HG03196 (cell line): ENCODE data around the gene MYH14.
"Not testable (repeated sequence)": the region's sequence is repeated elsewhere in the genome, so short reads cannot be mapped to it uniquely, and the experiment has no call there.

Source experiments
- ATAC-seq: cut with Tn5 transposase; IDR thresholded peaks from one replicate; pipeline ENCODE4 v1.9.1; 2021; ENCODE audit not compliant: unreplicated experiment

MYH14 gene

DNA sequence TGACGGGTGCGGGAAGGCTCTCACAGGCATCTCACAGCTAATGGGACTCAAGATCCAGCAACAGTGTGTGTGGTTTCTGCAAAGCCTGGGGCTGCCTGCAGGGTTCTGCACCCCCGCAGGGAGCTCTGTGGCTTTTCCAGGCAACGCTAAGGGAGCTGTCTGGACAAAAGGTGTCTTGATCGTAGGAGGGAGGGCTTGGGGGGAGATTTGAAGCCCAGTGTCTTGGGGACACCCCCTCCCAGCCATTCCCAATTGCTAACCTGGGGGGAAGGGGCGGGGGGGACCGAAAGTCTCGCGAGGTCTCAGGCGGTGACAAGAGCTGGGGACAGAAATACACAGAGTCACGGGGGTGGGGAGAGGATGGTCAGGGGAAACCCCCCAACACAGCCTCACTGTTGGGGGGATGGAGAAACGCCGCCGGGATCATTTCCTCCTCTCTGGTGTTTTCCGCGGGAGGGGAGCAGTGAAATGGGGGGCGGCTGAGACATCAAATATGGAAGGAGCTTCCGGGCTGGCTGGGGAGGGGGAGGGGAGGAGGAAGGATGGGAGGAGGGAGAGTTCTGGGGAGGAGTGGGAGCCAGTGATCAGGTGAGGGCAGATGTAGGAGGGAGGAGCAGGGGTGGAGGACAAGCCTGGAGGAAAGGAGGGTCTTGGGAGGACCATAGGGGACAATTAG, 112.5 kb downstream of the MYH14 start:
- ATAC-seq = no peak

DNA sequence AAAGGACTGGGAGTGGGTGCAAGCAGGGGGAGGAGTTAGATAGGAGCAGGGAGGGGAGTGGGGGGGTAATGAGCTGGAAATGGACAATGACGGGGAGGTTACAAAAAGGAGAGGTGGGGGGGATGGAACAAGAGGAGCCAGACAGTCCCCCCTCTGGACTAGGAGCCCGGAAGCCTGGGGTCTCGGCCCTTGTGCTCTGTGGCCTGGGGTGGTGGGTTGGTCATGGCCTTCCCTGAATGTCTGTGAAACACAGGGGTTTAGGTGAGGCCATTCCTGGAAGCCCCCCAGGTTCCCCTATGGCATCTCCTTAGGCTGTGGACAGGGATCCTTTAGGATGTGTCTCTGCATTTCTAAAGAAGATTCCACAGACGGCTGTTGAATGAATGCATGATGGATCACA, 113.7 kb downstream of the MYH14 start:
- no peak for ATAC-seq

DNA sequence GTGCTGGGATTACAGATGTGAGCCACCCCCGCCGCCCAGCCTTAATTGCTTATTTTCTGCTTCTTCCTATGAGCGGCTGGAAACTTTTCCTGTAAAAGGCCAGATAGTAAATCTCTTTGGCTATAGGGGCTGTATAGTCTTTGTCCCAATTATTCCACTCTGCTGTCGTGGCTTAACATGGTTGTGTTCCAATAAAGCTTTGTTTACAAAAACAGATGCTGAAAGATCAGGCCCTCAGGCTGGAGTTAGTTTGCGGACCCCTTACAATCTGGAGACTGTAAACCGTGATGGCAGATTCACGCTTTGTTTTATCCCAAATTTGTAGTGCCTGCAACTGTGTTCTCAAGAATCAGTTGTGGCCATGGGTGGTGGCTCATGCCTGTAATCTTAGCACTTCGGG, 115.0 kb downstream of the MYH14 start:
- ATAC-seq = no peak

DNA sequence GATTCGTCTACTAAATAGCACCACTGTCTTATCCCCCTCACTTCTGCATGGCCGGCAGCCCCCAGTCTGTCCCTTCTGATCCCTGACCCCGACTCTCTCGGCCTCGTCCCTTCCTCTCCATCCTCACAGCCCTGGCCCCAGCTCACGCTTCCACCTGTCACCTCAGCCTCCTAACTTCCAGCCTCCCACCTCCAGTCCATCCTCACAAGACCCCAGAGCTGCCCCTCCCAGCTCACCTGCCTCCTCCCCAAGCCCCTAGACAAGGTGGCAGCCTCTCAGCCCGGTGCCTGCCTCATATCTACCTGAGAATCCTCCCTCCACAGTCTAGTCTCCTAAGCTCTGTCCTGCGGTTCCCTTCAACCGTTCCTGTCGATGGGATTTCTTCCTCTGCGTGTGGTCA, 115.7 kb downstream of the MYH14 start:
- ATAC-seq = no peak

DNA sequence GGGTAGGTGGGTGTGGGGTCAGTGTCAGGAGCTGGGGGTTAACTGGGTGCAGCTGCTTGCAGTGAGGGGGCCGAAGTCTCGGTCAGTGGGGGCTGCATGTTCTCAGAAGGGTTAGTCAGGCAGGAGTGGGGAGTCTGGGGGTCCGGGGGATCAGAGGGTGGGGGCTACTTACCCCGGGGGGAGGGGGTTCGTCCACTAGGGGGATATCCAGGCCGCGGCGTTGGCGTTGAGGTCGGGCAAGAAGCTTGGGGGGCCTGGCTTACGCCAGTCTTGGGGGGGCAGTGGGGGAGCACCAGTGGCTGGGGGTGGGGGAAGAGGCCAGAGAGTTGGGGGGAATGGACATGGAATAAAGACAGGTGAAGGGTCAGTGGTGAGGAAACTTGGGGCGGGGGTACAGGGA, 116.6 kb downstream of the MYH14 start:
- ATAC-seq = no peak

DNA sequence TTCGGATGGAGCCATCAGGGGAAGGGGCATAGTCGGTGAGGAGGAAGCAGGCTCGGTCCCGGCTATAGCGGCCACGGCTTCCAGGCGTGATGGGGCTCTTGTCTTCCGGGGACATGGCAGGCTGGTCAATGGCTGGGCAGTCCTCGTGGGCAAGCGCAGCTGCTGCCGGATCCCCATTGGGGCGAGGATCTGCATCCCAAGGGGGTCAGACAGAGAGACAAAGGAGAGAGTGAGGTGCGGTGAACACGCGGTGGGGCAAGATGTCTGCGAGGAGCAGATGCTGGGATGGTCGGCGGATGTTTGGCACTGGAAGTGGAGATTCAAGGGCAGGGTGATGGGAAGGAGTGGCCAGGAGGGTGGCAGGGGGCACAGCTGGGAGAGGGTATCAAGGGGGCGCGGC, 117.2 kb downstream of the MYH14 start:
- ATAC-seq = no peak

DNA sequence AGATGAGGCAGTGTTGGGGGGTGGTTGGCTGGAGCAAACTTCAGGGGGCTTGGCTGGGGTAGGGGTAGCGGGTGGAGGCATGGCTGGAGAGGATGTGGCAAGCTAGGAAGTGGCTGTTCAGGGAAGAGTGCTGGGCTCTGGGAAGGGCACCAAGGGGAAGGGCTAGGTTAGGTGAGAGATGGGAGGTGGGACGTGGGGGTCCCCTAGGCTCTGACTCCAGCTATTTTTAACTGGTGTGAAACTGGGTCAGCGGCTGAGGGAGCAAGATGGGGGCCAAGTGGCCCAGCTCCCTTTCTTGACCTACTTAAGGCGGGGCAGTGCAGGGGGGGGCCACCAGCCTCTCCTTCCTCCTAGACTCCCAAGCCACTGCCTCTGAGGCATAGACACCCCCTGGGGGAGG, 118.4 kb downstream of the MYH14 start:
- no peak for ATAC-seq

DNA sequence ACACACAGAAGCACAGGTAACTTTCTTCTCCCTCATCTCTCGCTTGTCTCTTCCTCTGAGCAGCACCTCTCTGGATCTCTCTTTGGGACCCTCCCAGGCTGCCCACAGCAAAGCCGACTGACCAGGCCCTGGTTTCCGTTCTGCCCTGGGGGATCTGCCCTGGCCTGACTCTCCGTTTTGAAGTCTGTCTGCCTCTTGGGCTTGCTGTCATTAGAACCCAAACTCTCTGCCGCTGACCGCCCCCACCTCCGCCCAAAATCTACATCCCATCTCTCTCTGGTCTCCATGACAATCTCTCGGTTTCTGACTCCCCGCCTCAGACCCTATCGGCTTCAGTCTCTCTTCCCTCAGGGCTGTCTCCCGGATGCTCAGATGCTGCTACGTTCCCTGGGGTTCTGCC, 118.8 kb downstream of the MYH14 start:
- ATAC-seq = no peak

DNA sequence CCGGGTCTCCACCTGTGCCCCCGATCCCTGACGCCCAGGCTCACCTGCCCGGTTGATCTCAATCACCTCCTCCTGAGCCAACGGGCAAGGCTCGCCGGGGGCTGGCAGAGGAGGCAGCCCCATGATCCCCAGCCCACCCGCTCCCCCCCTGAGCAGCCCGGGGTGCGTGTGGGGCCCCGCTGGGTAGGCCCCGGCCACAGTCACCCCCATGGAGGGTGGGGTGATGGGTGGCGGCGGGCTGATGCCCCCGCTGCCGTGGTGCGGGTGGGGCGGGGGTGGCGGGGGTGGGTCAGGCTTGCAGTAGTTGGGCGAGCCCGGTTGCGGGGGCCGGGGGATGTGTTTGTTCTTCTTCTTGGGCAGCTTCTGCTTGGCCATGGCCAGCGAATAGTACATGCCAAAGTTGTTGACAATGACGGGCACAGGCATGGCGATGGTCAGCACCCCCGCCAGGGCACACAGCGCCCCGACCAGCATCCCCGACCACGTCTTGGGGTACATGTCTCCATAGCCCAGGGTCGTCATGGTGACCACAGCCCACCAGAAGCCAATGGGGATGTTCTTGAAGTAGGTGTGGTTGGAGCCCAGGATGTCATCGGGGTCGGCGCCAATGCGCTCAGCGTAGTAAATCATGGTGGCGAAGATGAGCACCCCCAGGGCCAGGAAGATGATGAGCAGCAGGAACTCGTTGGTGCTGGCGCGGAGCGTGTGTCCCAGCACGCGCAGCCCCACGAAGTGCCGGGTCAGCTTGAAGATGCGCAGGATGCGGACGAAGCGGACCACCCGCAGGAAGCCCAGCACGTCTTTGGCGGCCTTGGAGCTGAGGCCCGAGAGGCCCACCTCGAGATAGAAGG, 119.7 kb downstream of the MYH14 start:
- ATAC-seq = no peak

DNA sequence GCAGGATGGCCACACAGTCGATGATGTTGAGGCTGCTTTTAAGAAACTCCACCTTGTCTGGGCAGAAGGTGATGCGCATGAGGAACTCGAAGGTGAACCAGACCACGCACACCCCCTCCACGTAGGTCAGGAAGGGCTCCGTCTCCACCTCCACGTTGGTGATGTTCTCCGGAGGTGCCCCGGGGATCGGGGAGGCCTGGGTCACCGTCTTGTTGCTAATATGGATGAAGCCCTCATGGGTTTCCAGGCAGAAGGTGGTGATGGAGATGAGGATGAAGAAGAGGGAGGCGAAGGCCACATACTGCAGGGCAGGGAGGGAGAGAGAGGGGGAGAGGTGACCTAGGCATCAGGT, 120.3 kb downstream of the MYH14 start:
- ATAC-seq = no peak

DNA sequence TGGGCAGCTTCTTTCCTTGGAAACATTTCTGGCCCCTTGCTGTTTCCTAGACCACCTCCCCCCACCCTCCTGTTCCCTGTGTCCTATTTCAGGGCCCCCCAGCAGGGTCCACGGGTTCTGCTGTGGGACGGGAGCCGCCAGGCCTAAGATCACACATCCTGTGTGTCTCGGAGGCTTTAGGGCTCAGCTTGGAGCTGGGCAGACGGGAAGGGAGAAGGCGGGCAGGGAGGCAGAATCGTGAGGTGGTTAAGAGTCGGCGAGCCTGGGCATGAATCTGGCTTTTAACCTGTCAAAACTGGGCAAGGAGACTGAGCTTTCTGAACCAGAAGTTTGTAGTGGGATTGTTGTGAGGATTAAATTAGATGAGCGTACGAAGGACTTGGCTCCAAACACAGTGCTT, 120.9 kb downstream of the MYH14 start:
- ATAC-seq = no peak

DNA sequence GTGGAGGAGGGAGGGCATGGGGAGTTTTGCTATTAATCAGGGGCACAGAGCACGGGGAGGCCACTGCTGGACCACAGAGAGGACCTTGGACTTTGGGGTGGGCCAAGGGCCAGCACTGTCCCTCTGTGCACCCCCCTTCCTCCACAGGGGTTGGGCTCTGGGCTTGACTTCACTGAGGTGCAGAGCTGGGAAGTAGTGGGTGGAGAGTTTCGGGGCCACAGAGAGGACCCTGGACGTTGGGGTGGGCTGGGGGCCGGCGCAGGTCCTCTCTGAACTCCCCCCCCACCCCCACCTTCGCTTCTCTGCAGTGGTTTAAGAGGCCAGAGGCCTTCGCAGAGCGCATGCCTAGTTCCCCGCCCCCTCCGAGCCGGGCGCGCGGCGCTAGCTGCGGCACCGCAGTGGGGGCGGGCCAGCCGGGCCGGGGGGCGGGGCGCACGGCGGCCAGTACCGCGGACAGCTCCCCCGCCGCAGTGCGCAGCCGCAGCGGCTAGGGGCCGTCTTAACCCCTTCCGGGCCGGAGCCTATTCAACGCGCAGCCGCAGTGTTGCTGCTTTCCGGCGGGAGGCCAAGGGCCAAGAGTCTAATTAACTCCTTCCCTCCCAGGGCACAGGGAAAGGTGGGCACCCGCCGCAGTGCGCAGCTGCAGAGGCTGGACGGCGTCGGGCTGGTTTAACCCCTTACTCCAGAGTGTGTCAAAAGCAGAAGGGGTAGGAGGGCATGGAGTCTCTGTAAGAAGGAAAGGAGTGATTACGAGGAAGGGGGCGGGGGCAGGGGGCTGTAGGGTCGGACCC, 122.1 kb downstream of the MYH14 start:
- no peak for ATAC-seq

DNA sequence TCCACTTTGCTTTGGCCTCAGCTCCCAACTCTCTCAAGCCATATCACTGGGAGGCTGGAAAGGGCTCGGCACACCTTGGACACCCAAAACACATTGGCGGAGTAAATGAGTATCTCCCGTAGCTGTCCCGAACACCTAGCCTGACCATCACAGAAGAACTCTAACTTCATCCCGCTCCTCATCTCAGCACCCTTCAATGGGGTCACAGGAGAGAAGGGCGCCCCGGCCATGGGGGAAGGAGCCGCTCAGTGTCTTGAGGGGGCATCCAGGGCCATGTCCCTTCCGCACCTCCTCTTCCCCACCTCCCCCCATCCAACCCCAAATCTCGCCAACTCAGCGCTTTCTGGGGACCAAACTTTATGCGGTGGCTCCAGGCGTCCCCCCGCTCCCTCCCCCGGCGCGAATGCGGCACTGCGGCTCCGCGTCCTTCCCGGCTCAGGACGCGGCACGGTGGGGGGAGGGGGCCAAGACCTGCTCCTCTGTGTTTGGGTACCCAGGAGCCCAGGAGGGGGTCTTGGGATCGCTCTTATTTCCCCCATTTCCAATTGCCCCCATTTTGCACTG, 122.8 kb downstream of the MYH14 start:
- no peak for ATAC-seq

DNA sequence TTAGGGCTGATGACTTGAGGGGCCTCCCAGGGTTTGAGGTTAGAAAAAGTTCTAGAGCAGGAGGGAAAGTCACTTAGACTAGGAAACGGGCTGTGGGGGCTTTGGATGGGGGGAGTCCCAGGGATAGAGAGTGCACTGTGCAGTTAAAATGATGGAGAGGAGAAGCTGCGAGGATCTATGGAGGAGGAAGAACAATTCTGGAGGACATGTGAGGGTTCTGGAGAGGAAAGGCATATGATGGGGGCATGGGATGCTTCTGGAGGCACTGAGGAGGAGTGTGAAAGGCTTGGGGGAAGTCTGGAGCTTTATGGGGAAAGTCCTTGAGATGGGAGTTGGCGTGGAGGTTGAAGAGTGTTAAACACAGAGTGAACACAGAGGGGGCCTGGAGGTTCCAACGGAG, 123.6 kb downstream of the MYH14 start:
- no peak for ATAC-seq

DNA sequence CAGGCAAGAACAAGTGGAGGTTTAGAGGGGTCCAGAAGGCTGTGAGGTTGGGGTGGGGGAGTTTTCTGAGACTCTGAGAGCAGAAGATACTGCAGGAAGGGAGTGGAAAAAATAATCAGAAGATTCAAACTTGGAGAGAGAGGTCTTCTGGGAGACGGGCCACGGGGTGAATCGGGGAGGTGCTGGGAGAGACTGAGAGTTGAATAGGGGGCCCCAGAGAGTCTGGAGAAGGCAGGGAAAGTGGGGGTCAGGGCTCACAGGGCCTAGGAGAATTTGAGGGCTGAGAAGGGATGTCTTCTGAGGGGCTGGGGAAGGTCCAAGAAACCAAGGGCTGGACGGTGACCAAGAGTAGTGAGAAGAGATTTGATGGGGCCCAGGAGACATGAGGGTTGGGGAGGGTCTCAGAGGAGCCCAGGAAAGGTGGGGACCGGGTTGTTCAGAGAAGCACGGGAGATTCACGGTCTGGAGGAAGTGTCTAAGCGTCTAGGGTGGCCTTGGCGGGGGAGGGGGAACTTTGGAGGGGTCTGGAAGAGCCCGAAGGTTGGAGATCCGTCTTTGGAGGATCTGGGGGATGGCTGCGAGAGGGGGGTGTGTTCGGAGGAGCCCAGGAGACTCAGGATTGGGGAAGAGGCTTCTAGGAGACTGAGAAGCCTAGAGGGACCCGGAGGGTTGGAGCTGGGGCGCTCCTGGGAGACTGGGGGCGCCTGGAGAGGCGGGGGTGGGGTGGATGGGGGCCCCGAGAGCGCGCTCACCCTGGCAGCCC, 124.2 kb downstream of the MYH14 start:
- no peak for ATAC-seq

DNA sequence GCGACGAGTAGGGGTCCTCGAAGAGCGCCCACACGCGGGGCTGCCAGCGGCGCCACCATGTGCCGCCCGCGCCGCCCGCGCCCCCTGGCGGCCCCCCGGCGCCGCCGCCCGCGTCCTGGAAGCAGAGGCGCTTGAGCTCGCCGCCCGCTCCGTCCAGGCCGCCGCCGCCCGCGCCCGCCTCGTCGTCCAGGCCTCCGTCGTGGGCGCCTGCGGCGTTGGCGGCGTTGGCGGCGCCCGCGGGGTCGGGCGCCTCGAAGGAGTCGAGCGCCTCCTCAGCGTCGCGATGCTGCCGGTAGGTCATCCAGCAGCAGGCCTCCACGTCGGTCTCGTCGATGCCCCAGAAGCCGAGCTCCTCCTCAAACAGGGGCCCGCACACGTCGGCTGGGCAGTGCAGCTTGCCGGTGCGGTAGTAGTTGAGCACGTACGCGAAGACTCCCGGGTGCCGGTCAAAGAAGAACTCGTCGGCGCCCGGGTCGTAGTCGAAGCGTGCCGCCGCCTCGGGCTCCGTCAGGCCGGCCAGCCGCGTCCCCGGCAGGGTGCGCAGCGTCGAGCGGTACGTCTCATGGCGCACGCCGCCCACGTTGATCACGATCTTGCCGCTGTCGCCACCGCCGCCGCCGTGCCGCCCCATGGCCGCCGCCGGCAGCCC, 124.9 kb downstream of the MYH14 start:
- ATAC-seq = no peak

DNA sequence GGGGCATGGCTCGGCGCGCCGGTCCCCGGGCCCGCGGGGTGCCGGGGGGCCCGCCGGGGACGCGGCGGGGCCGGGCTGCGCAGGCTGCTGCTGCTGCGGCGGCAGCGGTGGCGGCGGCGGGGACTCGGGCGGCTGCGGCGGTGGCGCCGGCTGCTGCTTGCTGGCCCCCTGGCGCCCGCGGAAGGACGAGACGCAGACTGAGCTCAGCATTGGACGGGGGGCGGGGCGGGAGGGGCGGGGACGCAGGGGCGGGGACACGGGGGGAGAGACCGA, 125.4 kb downstream of the MYH14 start:
- ATAC-seq = peak; percentile 14

DNA sequence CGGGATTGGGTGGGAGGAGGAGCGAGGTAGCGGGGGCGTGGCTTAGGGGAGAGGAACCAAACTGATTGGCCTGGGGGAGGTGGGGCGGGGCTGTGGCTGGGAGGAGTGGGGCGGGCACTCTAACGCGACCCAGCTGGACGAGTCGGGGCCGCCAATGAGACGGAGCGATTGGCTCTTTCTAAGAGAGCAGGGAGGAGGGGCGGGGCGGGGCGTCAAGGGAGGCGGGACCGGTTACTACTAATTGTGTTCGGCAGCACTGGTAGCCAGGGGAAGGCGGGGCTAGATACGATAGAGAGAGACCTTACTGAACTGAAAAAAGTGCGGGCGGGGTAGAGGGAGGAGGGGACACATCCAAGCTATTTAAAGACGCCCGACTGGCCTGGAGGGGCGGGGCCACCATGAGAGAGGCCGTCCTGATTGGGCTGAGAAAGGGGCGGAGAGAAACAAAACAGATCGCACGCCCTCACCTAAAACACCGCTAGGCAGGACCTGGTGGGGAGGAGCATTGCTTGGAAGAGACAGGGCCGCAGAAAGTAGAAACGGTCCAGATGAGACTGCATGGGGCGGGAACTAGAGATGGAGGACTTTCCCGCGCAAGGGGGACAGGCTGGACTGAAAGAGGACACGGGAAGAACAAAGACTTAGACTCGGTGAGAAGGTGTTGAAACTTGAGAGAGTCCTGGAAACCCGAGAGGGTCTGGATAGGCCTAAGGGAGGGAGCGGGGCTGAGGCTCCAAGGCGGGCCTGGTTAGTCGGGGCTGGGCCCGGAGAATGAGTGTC, 125.9 kb downstream of the MYH14 start, which contains the start of gene KCNC3:
KCNC3 (minus strand) TSS at position 232 of the 780 bp plus-strand sequence. CDS start 295 bp downstream, outside the sequence.
- ATAC-seq = peak; percentile 44

DNA sequence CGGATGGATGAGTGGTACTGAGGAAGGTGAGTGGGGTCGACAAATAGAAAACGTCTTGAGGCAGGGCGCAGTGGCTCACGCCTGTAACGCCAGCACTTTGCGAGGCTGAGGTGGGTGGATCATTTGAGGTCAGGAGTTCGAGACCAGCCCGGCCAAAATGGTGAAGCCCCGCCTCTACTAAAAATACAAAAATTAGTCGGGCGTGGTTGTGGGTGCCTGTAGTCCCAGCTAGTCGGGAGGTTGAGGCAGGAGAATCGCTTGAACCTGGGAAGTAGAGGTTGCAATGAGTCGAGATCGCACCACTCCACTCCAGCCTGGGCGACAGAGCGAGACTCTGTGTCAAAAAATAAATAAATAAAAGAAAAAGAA, 126.5 kb downstream of the MYH14 start:
- not testable (repeated sequence) for ATAC-seq
